Upper lobe of left lung (tissue), 4 donors: Measurements from ENCODE around the gene ITPKC.
"Not testable (repeated sequence)": the region's sequence is repeated elsewhere in the genome, so short reads cannot be mapped to it uniquely, and the experiment has no call there.

Source experiments
- EP300 ChIP-seq, 4 donors: sonication (generic); formaldehyde crosslinking; IDR thresholded peaks; one replicate each; pipeline ENCODE4 v1.5.1; 2017; ENCODE audit warnings: antibody characterized with exemption in 4 of 4, control low read depth in 2 of 4
- POLR2A ChIP-seq, 4 donors: fragments of 450-650 bp; IDR thresholded peaks; one replicate each; pipeline ENCODE4 v1.5.1; 2016 to 2017; ENCODE audit warnings: antibody characterized with exemption in 4 of 4, mild to moderate bottlenecking in 2 of 4
- POLR2AphosphoS5 ChIP-seq, 2 donors: sonication (generic); formaldehyde crosslinking; IDR thresholded peaks; one replicate each; pipeline ENCODE4 v1.5.1; 2017; ENCODE audit warnings: antibody characterized with exemption in 2 of 2
- TF ChIP-seq, protein P1 (sequence below), 6 experiments: fragments of 450-650 bp in 4 of 6; fragments of 200-600 bp in 2 of 6; sonication (generic) in 2 of 6; IDR thresholded peaks; one replicate each; pipeline ENCODE4 v1.5.1; 2016 to 2019; ENCODE audit warnings: antibody characterized with exemption in 6 of 6

DNA sequence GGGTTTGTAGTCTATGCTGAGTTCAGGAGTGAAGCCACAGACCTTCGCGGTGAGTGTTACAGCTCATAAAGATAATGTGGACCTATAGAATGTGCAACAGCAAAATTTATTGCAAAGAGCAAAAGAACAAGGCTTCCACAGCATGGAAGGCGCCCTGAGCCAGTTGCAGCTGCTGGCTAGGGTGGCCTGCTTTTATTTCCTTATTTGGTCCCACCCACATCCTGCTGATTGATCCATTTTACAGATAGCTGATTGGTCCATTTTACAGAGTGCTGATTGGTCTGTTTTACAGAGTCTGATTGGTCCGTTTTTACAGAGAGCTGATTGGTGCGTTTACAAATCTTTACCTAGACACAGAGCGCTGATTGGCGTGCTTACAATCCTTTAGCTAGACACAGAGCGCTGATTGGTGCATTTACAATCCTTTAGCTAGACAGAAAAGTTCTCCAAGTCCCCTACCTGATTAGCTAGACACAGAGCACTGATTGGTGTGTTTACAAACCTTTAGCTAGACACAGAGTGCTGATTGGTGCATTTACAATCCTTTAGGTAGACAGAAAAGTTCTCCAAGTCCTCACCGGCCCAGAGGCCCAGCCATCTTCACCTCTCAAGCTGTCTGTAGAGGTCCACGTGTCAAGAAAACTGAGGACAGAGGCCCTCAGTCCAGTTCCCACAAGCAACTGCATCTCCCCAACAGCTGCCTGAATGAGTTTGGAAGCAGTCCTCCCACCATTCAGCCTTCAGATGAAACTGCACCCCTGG lies 54.4 kb downstream of the ITPKC start:
- TF ChIP-seq, protein P1, sequence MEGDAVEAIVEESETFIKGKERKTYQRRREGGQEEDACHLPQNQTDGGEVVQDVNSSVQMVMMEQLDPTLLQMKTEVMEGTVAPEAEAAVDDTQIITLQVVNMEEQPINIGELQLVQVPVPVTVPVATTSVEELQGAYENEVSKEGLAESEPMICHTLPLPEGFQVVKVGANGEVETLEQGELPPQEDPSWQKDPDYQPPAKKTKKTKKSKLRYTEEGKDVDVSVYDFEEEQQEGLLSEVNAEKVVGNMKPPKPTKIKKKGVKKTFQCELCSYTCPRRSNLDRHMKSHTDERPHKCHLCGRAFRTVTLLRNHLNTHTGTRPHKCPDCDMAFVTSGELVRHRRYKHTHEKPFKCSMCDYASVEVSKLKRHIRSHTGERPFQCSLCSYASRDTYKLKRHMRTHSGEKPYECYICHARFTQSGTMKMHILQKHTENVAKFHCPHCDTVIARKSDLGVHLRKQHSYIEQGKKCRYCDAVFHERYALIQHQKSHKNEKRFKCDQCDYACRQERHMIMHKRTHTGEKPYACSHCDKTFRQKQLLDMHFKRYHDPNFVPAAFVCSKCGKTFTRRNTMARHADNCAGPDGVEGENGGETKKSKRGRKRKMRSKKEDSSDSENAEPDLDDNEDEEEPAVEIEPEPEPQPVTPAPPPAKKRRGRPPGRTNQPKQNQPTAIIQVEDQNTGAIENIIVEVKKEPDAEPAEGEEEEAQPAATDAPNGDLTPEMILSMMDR (IDR thresholded peaks at IDR 0.05): not testable (repeated sequence)
- not testable (repeated sequence) for TF ChIP-seq POLR2A, EP300, POLR2AphosphoS5 (IDR thresholded peaks at IDR 0.05)
